ENCODE measurements around the gene HAPLN1. TPM values are rescaled to one million over a fixed set of nuclear protein-coding genes. Genes with fewer than 3 reads are reported as not detected.
A peak's percentile ranks its signal among the peaks of the same experiment; 100 is the strongest.

The HAPLN1 gene
- total and polyA plus RNA-seq, 7 experiments from 2014 or later = not detected

GRCh38 chr5:83687124-83687619 is 33.5 kb downstream of the HAPLN1 start:
- ChIA-PET POLR2A (no interaction called here), CTCF (no interaction called here)

GRCh38 chr5:83686251-83686650 is 34.4 kb downstream of the HAPLN1 start:
- H3K27ac ChIP-seq (ENCODE audit: low read depth, low read length) = no peak overlapping the region
- H3K36me3 ChIP-seq (ENCODE audit: control insufficient read depth in 2 of 3, insufficient read depth in 3 of 3, low read length in 3 of 3) = no peaks in the 10 kb centered on the region
- no peak overlapping the region for H3K4me3 Mint-ChIP-seq
- no peak overlapping the region for H3K4me3 ChIP-seq (ENCODE audit: low read length)
- no peaks in the 10 kb centered on the region for H3K9me3 ChIP-seq (ENCODE audit: control insufficient read depth in 2 of 3, low read length in 3 of 3)
- H3K4me1 ChIP-seq (ENCODE audit: control insufficient read depth in 2 of 2, insufficient read depth in 2 of 2, low read length in 2 of 2) = no peaks in the 10 kb centered on the region
- no peak overlapping the region for H3K27ac Mint-ChIP-seq
- H3K27me3 ChIP-seq (ENCODE audit: control insufficient read depth in 2 of 2, insufficient read depth in 2 of 2, low read length in 2 of 2) = no peaks in the 10 kb centered on the region
- no peak for ATAC-seq
- H3K4me1 Mint-ChIP-seq = no peaks in the 10 kb centered on the region
- no peaks in the 10 kb centered on the region for H3K36me3 Mint-ChIP-seq
- DNase-seq = no peak
- H3K9me3 Mint-ChIP-seq = peaks cover 0 to 7% (median 0%) of the 10 kb centered on the region in 11 donors
- ChIA-PET POLR2A (no interaction called here), CTCF (no interaction called here)
- H3K27me3 Mint-ChIP-seq = peaks cover 0 to 28% (median 11%) of the 10 kb centered on the region in 5 donors
- intact Hi-C loops (cut with micrococcal nuclease) = no loop called here

More at GRCh38 chr5:83687124-83687619, 33.5 kb downstream of the HAPLN1 start:
- Histone ChIP-seq H3K4me1 (ENCODE audit: control insufficient read depth in 2 of 2, insufficient read depth in 2 of 2, low read length in 2 of 2) (no peaks in the 10 kb centered on the region), H3K4me3 (ENCODE audit: low read length) (no peak overlapping the region), H3K36me3 (ENCODE audit: control insufficient read depth in 2 of 3, insufficient read depth in 3 of 3, low read length in 3 of 3) (no peaks in the 10 kb centered on the region), H3K27me3 (ENCODE audit: control insufficient read depth in 2 of 2, insufficient read depth in 2 of 2, low read length in 2 of 2) (no peaks in the 10 kb centered on the region), H3K9me3 (ENCODE audit: control insufficient read depth in 2 of 3, low read length in 3 of 3) (no peaks in the 10 kb centered on the region), H3K27ac (ENCODE audit: low read depth, low read length) (no peak overlapping the region)
- no peak for DNase-seq
- intact Hi-C loops (cut with micrococcal nuclease) = no loop called here
- H3K27ac Mint-ChIP-seq = no peak overlapping the region
- peaks cover 0 to 7% (median 0%) of the 10 kb centered on the region in 11 donors for H3K9me3 Mint-ChIP-seq
- H3K4me3 Mint-ChIP-seq = no peak overlapping the region
- no peaks in the 10 kb centered on the region for H3K4me1 Mint-ChIP-seq
- H3K27me3 Mint-ChIP-seq = peaks cover 0 to 28% (median 11%) of the 10 kb centered on the region in 5 donors
- no peaks in the 10 kb centered on the region for H3K36me3 Mint-ChIP-seq
- ATAC-seq = no peak

GRCh38 chr5:83683836-83684235 is 36.8 kb downstream of the HAPLN1 start:
- POLR2A ChIA-PET = no interaction called here

GRCh38 chr5:83672646-83673045 is 48.0 kb downstream of the HAPLN1 start:
- Mint-ChIP-seq H3K36me3 (no peaks in the 10 kb centered on the region), H3K9me3 (peaks cover 0 to 3% (median 0%) of the 10 kb centered on the region in 11 donors), H3K27me3 (peaks cover 0 to 17% (median 11%) of the 10 kb centered on the region in 5 donors), H3K4me1 (no peaks in the 10 kb centered on the region), H3K27ac (no peak overlapping the region), H3K4me3 (no peak overlapping the region)
- Histone ChIP-seq H3K9me3 (ENCODE audit: control insufficient read depth in 2 of 3, low read length in 3 of 3) (no peaks in the 10 kb centered on the region), H3K4me3 (ENCODE audit: low read length) (no peak overlapping the region), H3K36me3 (ENCODE audit: control insufficient read depth in 2 of 3, insufficient read depth in 3 of 3, low read length in 3 of 3) (no peaks in the 10 kb centered on the region), H3K27me3 (ENCODE audit: control insufficient read depth in 2 of 2, insufficient read depth in 2 of 2, low read length in 2 of 2) (no peaks in the 10 kb centered on the region), H3K4me1 (ENCODE audit: control insufficient read depth in 2 of 2, insufficient read depth in 2 of 2, low read length in 2 of 2) (no peaks in the 10 kb centered on the region), H3K27ac (ENCODE audit: low read depth, low read length) (no peak overlapping the region)
- DNase-seq (no peak), ATAC-seq (no peak)
- ChIA-PET POLR2A (no interaction called here), CTCF (no interaction called here)
- intact Hi-C loops (cut with micrococcal nuclease) = no loop called here

More at GRCh38 chr5:83683836-83684235, 36.8 kb downstream of the HAPLN1 start:
- no peak for DNase-seq
- H3K4me3 ChIP-seq (ENCODE audit: low read length) = no peak overlapping the region
- no peaks in the 10 kb centered on the region for H3K36me3 ChIP-seq (ENCODE audit: control insufficient read depth in 2 of 3, insufficient read depth in 3 of 3, low read length in 3 of 3)
- no peaks in the 10 kb centered on the region for H3K27me3 ChIP-seq (ENCODE audit: control insufficient read depth in 2 of 2, insufficient read depth in 2 of 2, low read length in 2 of 2)
- no peaks in the 10 kb centered on the region for H3K4me1 ChIP-seq (ENCODE audit: control insufficient read depth in 2 of 2, insufficient read depth in 2 of 2, low read length in 2 of 2)
- CTCF ChIA-PET = no interaction called here
- H3K4me1 Mint-ChIP-seq = no peaks in the 10 kb centered on the region
- H3K9me3 ChIP-seq (ENCODE audit: control insufficient read depth in 2 of 3, low read length in 3 of 3) = no peaks in the 10 kb centered on the region
- intact Hi-C loops (cut with micrococcal nuclease) = no loop called here
- ATAC-seq = no peak
- peaks cover 0 to 17% (median 9%) of the 10 kb centered on the region in 5 donors for H3K27me3 Mint-ChIP-seq
- H3K9me3 Mint-ChIP-seq = peaks cover 0 to 7% (median 0%) of the 10 kb centered on the region in 11 donors
- no peaks in the 10 kb centered on the region for H3K36me3 Mint-ChIP-seq
- no peak overlapping the region for H3K27ac ChIP-seq (ENCODE audit: low read depth, low read length)
- no peak overlapping the region for H3K27ac Mint-ChIP-seq
- no peak overlapping the region for H3K4me3 Mint-ChIP-seq

- Mint-ChIP-seq H3K27ac (no peak overlapping the region), H3K4me3 (no peak overlapping the region), H3K4me1 (no peaks in the 10 kb centered on the region), H3K36me3 (no peaks in the 10 kb centered on the region), H3K9me3 (peaks cover 0 to 3% (median 0%) of the 10 kb centered on the region in 11 donors), H3K27me3 (peaks cover 0 to 17% (median 11%) of the 10 kb centered on the region in 5 donors)
- Histone ChIP-seq H3K9me3 (ENCODE audit: control insufficient read depth in 2 of 3, low read length in 3 of 3) (no peaks in the 10 kb centered on the region), H3K27me3 (ENCODE audit: control insufficient read depth in 2 of 2, insufficient read depth in 2 of 2, low read length in 2 of 2) (no peaks in the 10 kb centered on the region), H3K36me3 (ENCODE audit: control insufficient read depth in 2 of 3, insufficient read depth in 3 of 3, low read length in 3 of 3) (no peaks in the 10 kb centered on the region), H3K27ac (ENCODE audit: low read depth, low read length) (no peak overlapping the region), H3K4me3 (ENCODE audit: low read length) (no peak overlapping the region), H3K4me1 (ENCODE audit: control insufficient read depth in 2 of 2, insufficient read depth in 2 of 2, low read length in 2 of 2) (no peaks in the 10 kb centered on the region)
- POLR2A ChIA-PET = no interaction called here
- CTCF ChIA-PET = no interaction called here
- DNase-seq = no peak
- ATAC-seq = no peak
- intact Hi-C loops (cut with micrococcal nuclease) = no loop called here
Observed at GRCh38 chr5:83672158-83672557, 48.5 kb downstream of the HAPLN1 start.

- H3K4me1 Mint-ChIP-seq = no peaks in the 10 kb centered on the region
Observed at GRCh38 chr5:83665631-83666030, 55.0 kb downstream of the HAPLN1 start.

GRCh38 chr5:83662558-83662957 is 58.1 kb downstream of the HAPLN1 start:
- H3K9me3 ChIP-seq (ENCODE audit: control insufficient read depth in 2 of 3, low read length in 3 of 3) = no peaks in the 10 kb centered on the region
- H3K27me3 ChIP-seq (ENCODE audit: control insufficient read depth in 2 of 2, insufficient read depth in 2 of 2, low read length in 2 of 2) = no peaks in the 10 kb centered on the region
- no peaks in the 10 kb centered on the region for H3K36me3 Mint-ChIP-seq
- H3K9me3 Mint-ChIP-seq = peaks cover 0 to 8% (median 0%) of the 10 kb centered on the region in 11 donors
- no peaks in the 10 kb centered on the region for H3K36me3 ChIP-seq (ENCODE audit: control insufficient read depth in 2 of 3, insufficient read depth in 3 of 3, low read length in 3 of 3)
- DNase-seq = no peak
- no peak overlapping the region for H3K27ac Mint-ChIP-seq
- H3K27me3 Mint-ChIP-seq = peaks cover 0 to 14% (median 10%) of the 10 kb centered on the region in 5 donors
- no peak overlapping the region for H3K27ac ChIP-seq (ENCODE audit: low read depth, low read length)
- no peaks in the 10 kb centered on the region for H3K4me1 Mint-ChIP-seq
- intact Hi-C loops (cut with micrococcal nuclease) = no loop called here
- ChIA-PET CTCF (no interaction called here), POLR2A (no interaction called here)
- H3K4me1 ChIP-seq (ENCODE audit: control insufficient read depth in 2 of 2, insufficient read depth in 2 of 2, low read length in 2 of 2) = no peaks in the 10 kb centered on the region
- H3K4me3 Mint-ChIP-seq = no peak overlapping the region
- no peak overlapping the region for H3K4me3 ChIP-seq (ENCODE audit: low read length)
- peak; percentile 24 for ATAC-seq

More at GRCh38 chr5:83665631-83666030, 55.0 kb downstream of the HAPLN1 start:
- Mint-ChIP-seq H3K36me3 (no peaks in the 10 kb centered on the region), H3K27me3 (peaks cover 0 to 27% (median 15%) of the 10 kb centered on the region in 5 donors), H3K4me3 (no peak overlapping the region), H3K27ac (no peak overlapping the region), H3K9me3 (peaks cover 0 to 8% (median 0%) of the 10 kb centered on the region in 11 donors)
- Histone ChIP-seq H3K4me3 (ENCODE audit: low read length) (no peak overlapping the region), H3K27me3 (ENCODE audit: control insufficient read depth in 2 of 2, insufficient read depth in 2 of 2, low read length in 2 of 2) (no peaks in the 10 kb centered on the region), H3K4me1 (ENCODE audit: control insufficient read depth in 2 of 2, insufficient read depth in 2 of 2, low read length in 2 of 2) (no peaks in the 10 kb centered on the region), H3K36me3 (ENCODE audit: control insufficient read depth in 2 of 3, insufficient read depth in 3 of 3, low read length in 3 of 3) (no peaks in the 10 kb centered on the region), H3K9me3 (ENCODE audit: control insufficient read depth in 2 of 3, low read length in 3 of 3) (no peaks in the 10 kb centered on the region), H3K27ac (ENCODE audit: low read depth, low read length) (no peak overlapping the region)
- ChIA-PET POLR2A (no interaction called here), CTCF (no interaction called here)
- ATAC-seq (no peak), DNase-seq (no peak)
- intact Hi-C loops (cut with micrococcal nuclease) = no loop called here

Measured in naive thymus-derived CD4-positive, alpha-beta T cell (primary cell).